HepG2 (cell line): ENCODE results near the gene GPBAR1. TPM values are rescaled to one million over a fixed set of nuclear protein-coding genes. Genes with fewer than 3 reads are reported as not detected.

Experiments
- CBFB ChIP-seq: sonication (generic); formaldehyde crosslinking; IDR thresholded peaks from 2 replicates; pipeline ENCODE4 v1.4.0; 2020; ENCODE audit warnings: missing genetic modification reagents
- CENPX ChIP-seq: sonication (generic); formaldehyde crosslinking; IDR thresholded peaks from 2 replicates; pipeline ENCODE4 v1.9.0; 2021; ENCODE audit warnings: mild to moderate bottlenecking, missing genetic modification reagents, moderate library complexity
- FOXK2 ChIP-seq: fragments of 450-650 bp; IDR thresholded peaks from 2 replicates; pipeline ENCODE4 v1.6.1; 2016
- HDAC1 ChIP-seq: sonication (generic); formaldehyde crosslinking; IDR thresholded peaks from 2 replicates; pipeline ENCODE4 v1.5.1; 2020; ENCODE audit warnings: mild to moderate bottlenecking, missing genetic modification reagents
- HDAC2 ChIP-seq: sonication (generic); formaldehyde crosslinking; IDR thresholded peaks from 2 replicates; pipeline ENCODE4 v1.4.0; 2020; ENCODE audit warnings: missing genetic modification reagents
- KLF12 ChIP-seq: sonication (generic); formaldehyde crosslinking; IDR thresholded peaks from 2 replicates; pipeline ENCODE4 v1.4.0; 2020; ENCODE audit warnings: missing genetic modification reagents, borderline replicate concordance
- SAP130 ChIP-seq: IDR thresholded peaks from 2 replicates; pipeline ENCODE4 v1.6.1; 2016; ENCODE audit warnings: low read depth
- ZMYM3 ChIP-seq: sonication (generic); formaldehyde crosslinking; IDR thresholded peaks from 2 replicates; pipeline ENCODE4 v1.5.1; 2020; ENCODE audit warnings: mild to moderate bottlenecking, missing genetic modification reagents
- ZNF225 ChIP-seq: sonication (generic); formaldehyde crosslinking; IDR thresholded peaks from 2 replicates; pipeline ENCODE4 v1.4.0; 2020; ENCODE audit warnings: mild to moderate bottlenecking, missing genetic modification reagents
- ZNF670 ChIP-seq: sonication (generic); formaldehyde crosslinking; IDR thresholded peaks from 2 replicates; pipeline ENCODE4 v1.8.0; 2022; ENCODE audit warnings: mild to moderate bottlenecking, missing genetic modification reagents, borderline replicate concordance
- ZNF672 ChIP-seq: sonication (generic); formaldehyde crosslinking; IDR thresholded peaks from 2 replicates; pipeline ENCODE4 v1.8.1; 2022; ENCODE audit warnings: missing genetic modification reagents
- polyA plus RNA-seq, 8 experiments: library from polyadenylated mRNA; depleted of rRNA in 3 of 8; stranded (reverse) in 7 of 8; unstranded in 1 of 8; fragments of >200 nt; fragmentation: Illumina TruSeq in 4 of 8; extraction: Trizol in 4 of 8; gene quantifications; 2 replicates each; pipeline versions ENCODE4 v1.2.1 to v1.2.3, GENCODE V29; 2011 to 2016; ENCODE audit warnings: low read depth in 4 of 8, missing spikeins in 1 of 8, mixed read lengths in 1 of 8; ENCODE audit not compliant: insufficient read depth in 1 of 8
- total RNA-seq, 5 experiments: library from RNA; depleted of rRNA; stranded (reverse); fragments of >200 nt; fragmentation: Illumina TruSeq; extraction: Trizol; gene quantifications; 2 replicates each; pipeline ENCODE4 v1.2.3, GENCODE V29; 2016; ENCODE audit warnings: low read depth in 1 of 5
- TF ChIP-seq, protein P1 (sequence below): sonication (generic); formaldehyde crosslinking; conservative IDR thresholded peaks from 2 replicates; pipeline ENCODE4 v1.8.1; 2023; ENCODE audit warnings: missing genetic modification reagents
- TF ChIP-seq, protein P2 (sequence below): IDR thresholded peaks from 2 replicates; pipeline ENCODE4 v1.6.1; 2016; ENCODE audit warnings: low read depth, missing genetic modification reagents, missing compliant biosample characterization
- TF ChIP-seq, protein P3 (sequence below): sonication (generic); formaldehyde crosslinking; IDR thresholded peaks from 2 replicates; pipeline ENCODE4 v1.8.1; 2023; ENCODE audit warnings: mild to moderate bottlenecking, missing genetic modification reagents
- TF ChIP-seq, protein P4 (sequence below): sonication (generic); formaldehyde crosslinking; IDR thresholded peaks from 2 replicates; pipeline ENCODE4 v1.4.0; 2020; ENCODE audit warnings: missing genetic modification reagents

Gene GPBAR1
- total and polyA plus RNA-seq, 2 of the 13 experiments (the other 11 are each of a cell fraction or from before 2014, with no cell fraction given): 0.05 to 0.09 TPM

DNA sequence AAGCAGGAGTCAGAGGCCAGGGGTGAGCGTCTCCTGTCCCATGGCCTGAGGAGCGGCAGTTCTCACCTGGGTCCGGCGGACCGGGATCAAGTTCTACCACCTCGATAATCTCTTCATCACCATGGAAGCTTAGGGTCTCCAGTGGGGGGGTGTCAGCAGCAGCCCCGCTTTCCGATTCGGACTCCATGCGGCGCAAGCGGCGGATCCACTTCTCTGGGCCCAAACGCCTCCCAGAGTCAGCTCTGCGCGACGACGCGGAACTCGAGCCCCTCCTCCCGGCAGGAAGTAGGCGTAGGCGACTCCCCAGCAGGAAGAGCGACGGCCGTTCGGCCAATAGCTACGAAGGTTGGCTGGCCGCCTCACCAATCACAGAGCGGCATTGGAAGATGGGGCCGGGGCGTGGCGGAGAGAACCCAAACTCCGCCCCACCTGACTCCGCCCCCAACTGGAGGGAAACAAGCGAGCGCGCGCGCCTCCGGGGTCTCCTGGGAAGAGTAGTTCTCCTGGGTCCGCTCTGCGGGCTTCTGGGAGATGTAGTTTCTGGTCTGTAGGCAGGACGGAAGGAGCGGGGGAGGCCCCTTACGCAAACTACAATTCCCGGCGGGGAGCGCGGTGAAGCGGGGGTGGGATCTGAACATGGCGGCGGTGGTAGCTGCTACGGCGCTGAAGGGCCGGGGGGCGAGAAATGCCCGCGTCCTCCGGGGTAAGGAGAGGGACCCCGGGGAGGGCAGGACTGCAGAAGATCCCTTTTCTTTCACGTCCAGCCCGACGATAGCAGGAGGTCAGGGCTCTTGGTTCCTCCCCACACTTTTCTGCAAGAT is 9.3 kb downstream of the GPBAR1 start, which contains the start of the genes AAMP and PNKD (continued):
- TF ChIP-seq, protein P1, sequence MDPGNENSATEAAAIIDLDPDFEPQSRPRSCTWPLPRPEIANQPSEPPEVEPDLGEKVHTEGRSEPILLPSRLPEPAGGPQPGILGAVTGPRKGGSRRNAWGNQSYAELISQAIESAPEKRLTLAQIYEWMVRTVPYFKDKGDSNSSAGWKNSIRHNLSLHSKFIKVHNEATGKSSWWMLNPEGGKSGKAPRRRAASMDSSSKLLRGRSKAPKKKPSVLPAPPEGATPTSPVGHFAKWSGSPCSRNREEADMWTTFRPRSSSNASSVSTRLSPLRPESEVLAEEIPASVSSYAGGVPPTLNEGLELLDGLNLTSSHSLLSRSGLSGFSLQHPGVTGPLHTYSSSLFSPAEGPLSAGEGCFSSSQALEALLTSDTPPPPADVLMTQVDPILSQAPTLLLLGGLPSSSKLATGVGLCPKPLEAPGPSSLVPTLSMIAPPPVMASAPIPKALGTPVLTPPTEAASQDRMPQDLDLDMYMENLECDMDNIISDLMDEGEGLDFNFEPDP (CRISPR knock-in tag): no peak
- TF ChIP-seq HDAC2 (CRISPR knock-in tag): peak; percentile 63
- peak; percentile 86 for TF ChIP-seq SAP130 (CRISPR knock-in tag)
- TF ChIP-seq, protein P2, sequence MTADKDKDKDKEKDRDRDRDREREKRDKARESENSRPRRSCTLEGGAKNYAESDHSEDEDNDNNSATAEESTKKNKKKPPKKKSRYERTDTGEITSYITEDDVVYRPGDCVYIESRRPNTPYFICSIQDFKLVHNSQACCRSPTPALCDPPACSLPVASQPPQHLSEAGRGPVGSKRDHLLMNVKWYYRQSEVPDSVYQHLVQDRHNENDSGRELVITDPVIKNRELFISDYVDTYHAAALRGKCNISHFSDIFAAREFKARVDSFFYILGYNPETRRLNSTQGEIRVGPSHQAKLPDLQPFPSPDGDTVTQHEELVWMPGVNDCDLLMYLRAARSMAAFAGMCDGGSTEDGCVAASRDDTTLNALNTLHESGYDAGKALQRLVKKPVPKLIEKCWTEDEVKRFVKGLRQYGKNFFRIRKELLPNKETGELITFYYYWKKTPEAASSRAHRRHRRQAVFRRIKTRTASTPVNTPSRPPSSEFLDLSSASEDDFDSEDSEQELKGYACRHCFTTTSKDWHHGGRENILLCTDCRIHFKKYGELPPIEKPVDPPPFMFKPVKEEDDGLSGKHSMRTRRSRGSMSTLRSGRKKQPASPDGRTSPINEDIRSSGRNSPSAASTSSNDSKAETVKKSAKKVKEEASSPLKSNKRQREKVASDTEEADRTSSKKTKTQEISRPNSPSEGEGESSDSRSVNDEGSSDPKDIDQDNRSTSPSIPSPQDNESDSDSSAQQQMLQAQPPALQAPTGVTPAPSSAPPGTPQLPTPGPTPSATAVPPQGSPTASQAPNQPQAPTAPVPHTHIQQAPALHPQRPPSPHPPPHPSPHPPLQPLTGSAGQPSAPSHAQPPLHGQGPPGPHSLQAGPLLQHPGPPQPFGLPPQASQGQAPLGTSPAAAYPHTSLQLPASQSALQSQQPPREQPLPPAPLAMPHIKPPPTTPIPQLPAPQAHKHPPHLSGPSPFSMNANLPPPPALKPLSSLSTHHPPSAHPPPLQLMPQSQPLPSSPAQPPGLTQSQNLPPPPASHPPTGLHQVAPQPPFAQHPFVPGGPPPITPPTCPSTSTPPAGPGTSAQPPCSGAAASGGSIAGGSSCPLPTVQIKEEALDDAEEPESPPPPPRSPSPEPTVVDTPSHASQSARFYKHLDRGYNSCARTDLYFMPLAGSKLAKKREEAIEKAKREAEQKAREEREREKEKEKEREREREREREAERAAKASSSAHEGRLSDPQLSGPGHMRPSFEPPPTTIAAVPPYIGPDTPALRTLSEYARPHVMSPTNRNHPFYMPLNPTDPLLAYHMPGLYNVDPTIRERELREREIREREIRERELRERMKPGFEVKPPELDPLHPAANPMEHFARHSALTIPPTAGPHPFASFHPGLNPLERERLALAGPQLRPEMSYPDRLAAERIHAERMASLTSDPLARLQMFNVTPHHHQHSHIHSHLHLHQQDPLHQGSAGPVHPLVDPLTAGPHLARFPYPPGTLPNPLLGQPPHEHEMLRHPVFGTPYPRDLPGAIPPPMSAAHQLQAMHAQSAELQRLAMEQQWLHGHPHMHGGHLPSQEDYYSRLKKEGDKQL: no peak
- peak; percentile 98 for TF ChIP-seq FOXK2
- peak; percentile 64 for TF ChIP-seq CBFB (CRISPR knock-in tag)
- peak; percentile 49; the same call in 1 of the 2 replicates for TF ChIP-seq HDAC1 (CRISPR knock-in tag)
- no peak for TF ChIP-seq CENPX (CRISPR knock-in tag)
- 0 out of 2 replicates have a peak, but pooled peaks have one; percentile 76 for TF ChIP-seq ZNF670
- TF ChIP-seq, protein P3, sequence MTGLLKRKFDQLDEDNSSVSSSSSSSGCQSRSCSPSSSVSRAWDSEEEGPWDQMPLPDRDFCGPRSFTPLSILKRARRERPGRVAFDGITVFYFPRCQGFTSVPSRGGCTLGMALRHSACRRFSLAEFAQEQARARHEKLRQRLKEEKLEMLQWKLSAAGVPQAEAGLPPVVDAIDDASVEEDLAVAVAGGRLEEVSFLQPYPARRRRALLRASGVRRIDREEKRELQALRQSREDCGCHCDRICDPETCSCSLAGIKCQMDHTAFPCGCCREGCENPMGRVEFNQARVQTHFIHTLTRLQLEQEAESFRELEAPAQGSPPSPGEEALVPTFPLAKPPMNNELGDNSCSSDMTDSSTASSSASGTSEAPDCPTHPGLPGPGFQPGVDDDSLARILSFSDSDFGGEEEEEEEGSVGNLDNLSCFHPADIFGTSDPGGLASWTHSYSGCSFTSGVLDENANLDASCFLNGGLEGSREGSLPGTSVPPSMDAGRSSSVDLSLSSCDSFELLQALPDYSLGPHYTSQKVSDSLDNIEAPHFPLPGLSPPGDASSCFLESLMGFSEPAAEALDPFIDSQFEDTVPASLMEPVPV (CRISPR knock-in tag): peak; percentile 44; the same call in 1 of the 2 replicates
- no peak for TF ChIP-seq ZNF672 (CRISPR knock-in tag)
- TF ChIP-seq, protein P4, sequence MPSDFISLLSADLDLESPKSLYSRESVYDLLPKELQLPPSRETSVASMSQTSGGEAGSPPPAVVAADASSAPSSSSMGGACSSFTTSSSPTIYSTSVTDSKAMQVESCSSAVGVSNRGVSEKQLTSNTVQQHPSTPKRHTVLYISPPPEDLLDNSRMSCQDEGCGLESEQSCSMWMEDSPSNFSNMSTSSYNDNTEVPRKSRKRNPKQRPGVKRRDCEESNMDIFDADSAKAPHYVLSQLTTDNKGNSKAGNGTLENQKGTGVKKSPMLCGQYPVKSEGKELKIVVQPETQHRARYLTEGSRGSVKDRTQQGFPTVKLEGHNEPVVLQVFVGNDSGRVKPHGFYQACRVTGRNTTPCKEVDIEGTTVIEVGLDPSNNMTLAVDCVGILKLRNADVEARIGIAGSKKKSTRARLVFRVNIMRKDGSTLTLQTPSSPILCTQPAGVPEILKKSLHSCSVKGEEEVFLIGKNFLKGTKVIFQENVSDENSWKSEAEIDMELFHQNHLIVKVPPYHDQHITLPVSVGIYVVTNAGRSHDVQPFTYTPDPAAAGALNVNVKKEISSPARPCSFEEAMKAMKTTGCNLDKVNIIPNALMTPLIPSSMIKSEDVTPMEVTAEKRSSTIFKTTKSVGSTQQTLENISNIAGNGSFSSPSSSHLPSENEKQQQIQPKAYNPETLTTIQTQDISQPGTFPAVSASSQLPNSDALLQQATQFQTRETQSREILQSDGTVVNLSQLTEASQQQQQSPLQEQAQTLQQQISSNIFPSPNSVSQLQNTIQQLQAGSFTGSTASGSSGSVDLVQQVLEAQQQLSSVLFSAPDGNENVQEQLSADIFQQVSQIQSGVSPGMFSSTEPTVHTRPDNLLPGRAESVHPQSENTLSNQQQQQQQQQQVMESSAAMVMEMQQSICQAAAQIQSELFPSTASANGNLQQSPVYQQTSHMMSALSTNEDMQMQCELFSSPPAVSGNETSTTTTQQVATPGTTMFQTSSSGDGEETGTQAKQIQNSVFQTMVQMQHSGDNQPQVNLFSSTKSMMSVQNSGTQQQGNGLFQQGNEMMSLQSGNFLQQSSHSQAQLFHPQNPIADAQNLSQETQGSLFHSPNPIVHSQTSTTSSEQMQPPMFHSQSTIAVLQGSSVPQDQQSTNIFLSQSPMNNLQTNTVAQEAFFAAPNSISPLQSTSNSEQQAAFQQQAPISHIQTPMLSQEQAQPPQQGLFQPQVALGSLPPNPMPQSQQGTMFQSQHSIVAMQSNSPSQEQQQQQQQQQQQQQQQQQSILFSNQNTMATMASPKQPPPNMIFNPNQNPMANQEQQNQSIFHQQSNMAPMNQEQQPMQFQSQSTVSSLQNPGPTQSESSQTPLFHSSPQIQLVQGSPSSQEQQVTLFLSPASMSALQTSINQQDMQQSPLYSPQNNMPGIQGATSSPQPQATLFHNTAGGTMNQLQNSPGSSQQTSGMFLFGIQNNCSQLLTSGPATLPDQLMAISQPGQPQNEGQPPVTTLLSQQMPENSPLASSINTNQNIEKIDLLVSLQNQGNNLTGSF (CRISPR knock-in tag): peak; percentile 81; the same call in 1 of the 2 replicates
- peak; percentile 44; the same call in 1 of the 2 replicates for TF ChIP-seq KLF12
- peak; percentile 78; the same call in 1 of the 2 replicates for TF ChIP-seq ZNF225 (CRISPR knock-in tag)
- peak; percentile 45; the same call in 1 of the 2 replicates for TF ChIP-seq ZMYM3 (CRISPR knock-in tag)
